ENCODE data around the gene INSIG1. TPM values are rescaled to one million over a fixed set of nuclear protein-coding genes. Genes with fewer than 3 reads are reported as not detected.

The INSIG1 gene
- total RNA-seq (2022; extraction: Qiagen RNA extraction; ENCODE audit: low read depth), result 19.0 to 24.0 TPM (median 20.8 TPM) in 5 replicates

DNA sequence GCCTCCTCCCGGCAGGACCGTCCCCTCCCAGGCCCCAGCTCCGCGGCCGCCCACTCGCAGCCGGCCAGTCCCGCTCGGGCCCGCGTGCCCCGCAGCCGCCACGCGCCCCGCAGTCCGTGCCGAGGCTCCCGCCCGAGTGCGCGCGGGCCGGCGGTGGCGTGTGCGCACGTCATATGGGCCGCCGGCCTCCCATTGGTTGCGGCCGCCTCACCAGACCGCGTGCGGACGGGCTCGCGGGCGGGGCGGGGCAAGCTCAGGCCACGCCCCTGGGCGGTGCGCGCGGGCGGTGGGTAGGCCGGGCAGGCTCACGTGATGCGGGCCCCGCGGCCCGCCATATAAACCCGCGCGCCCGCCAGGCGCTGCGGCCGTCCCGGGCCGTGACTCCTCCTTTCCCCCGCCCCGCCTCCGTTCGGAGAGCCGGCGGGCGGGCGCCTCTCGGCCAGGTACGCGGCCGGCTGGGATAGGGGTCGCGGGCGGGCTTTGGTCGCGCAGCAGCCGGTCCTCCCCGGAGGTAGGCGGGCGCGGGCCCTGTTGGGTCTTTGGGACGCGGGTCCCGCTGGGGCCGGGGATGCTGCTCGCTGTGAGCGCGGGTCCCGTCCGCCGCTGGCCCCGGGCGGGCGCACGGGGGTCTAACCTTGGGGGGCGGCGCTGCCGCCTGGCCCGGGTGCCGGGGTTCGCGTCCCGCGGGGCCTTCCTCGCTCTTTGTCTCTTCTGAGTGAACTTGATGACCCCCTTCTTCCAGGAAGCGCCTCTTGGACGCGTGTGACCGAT lies at the start of gene INSIG1:
Gene INSIG1, plus strand, starts transcription at position 362 of the 771 bp plus-strand sequence. Its CDS starts 408 bp downstream, at position 770.

Other genes with a start within 250 kb of the INSIG1 start
- gene HTR5A, start 227.6 kb upstream of the INSIG1 start, total RNA-seq (2022; extraction: Qiagen RNA extraction; ENCODE audit: low read depth), result not detected in 5 replicates
- 0.47 to 1.3 TPM (median 0.99 TPM) in 5 replicates for gene EN2, start 160.3 kb downstream of the INSIG1 start, total RNA-seq (2022; extraction: Qiagen RNA extraction; ENCODE audit: low read depth)
- not detected in 5 replicates for gene CNPY1, start 248.7 kb downstream of the INSIG1 start, total RNA-seq (2022; extraction: Qiagen RNA extraction; ENCODE audit: low read depth)

Measured in A549 treated with DMSO at 1 μM for 4 hours (cell line).